ENCODE measurements around the gene C1QTNF8. TPM values are rescaled to one million over a fixed set of nuclear protein-coding genes. Genes with fewer than 3 reads are reported as not detected.

C1QTNF8 gene
- total and polyA plus RNA-seq, 2 of the 13 experiments (the other 11 are each of a cell fraction or from before 2014, with no cell fraction given) = 0.09 TPM; not detected in 1

DNA sequence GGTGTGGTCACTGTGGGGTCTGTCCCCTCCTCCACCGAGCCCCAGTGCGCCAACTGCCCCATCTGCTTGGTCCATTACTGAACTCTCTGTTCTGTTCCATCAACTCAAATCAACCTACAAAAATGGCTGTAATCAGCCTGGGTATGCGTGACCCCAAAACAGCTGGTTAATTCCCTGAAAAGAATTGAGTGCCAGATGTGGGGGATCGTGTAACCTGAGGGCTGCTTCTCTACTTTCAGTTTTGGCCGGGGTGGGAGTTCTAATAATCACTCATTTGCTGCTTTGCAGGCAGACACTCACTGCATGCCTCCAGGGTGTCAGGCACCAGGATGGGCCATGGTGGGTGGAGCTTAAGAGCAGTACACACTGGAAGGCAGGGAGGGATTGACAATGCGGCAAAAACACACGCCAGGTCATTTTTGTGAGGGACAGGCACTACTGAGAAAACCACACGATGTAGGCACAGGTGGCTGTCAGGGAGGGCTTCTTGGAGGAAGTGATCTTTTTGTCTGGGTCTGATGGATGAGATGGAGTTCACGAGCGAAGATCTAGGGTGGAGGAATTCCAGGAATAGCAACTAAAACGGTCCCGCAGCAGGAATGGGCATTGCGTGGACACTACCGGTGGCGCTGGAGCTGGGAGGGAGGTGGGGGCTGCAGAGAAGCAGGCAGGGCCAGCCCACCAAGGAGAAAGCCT is 53.8 kb downstream of the C1QTNF8 start (continued):
- TF ChIP-seq, protein P1, sequence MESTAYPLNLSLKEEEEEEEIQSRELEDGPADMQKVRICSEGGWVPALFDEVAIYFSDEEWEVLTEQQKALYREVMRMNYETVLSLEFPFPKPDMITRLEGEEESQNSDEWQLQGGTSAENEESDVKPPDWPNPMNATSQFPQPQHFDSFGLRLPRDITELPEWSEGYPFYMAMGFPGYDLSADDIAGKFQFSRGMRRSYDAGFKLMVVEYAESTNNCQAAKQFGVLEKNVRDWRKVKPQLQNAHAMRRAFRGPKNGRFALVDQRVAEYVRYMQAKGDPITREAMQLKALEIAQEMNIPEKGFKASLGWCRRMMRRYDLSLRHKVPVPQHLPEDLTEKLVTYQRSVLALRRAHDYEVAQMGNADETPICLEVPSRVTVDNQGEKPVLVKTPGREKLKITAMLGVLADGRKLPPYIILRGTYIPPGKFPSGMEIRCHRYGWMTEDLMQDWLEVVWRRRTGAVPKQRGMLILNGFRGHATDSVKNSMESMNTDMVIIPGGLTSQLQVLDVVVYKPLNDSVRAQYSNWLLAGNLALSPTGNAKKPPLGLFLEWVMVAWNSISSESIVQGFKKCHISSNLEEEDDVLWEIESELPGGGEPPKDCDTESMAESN (CRISPR knock-in tag; conservative IDR thresholded peaks at IDR 0.05) = no peak
- TF ChIP-seq RAD51 (IDR thresholded peaks at IDR 0.05; ENCODE audit: borderline replicate concordance) (no peak), ZNF713 (CRISPR knock-in tag; IDR thresholded peaks at IDR 0.05) (no peak), ZIK1 (CRISPR knock-in tag; IDR thresholded peaks at IDR 0.05; ENCODE audit: borderline replicate concordance, low read depth) (no peak)

DNA sequence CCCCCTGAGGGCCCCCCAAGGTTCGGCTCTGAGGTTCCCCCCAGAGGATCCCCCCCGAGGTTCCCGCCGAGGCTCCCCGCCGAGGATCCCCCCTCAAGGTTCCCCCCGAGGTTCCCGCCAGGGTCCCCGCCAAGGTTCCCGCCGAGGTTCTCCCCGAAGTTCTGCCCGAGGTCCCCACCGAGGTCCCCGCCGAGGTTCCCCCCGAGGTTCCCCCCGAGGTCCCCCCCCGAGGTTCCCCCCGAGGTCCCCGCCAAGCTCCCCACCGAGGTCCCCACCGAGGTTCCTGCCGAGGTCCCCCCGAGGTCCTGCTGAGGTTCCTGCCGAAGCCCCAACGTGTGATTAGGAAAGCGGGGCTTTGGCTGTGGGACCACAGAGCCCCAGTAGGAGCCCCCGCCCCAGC is 55.7 kb downstream of the C1QTNF8 start:
- WGBS (ENCODE audit: low lambda C conversion rate) = 0% methylated on average over 1 of the region's 29 CpGs
- Histone ChIP-seq H3K36me3 (replicated peaks in 1 of 2; ENCODE audit: control insufficient read depth in 1 of 2, insufficient read depth in 2 of 2, low read length in 2 of 2) (no peaks in the 10 kb centered on the region), H3K27ac (ENCODE audit: extremely low read length, insufficient read depth, low read length) (no peak overlapping the region), H3K27me3 (ENCODE audit: control insufficient read depth in 1 of 2, insufficient read depth in 2 of 2, low read length in 2 of 2) (peaks cover 13 to 61% of the 10 kb centered on the region in 2 experiments), H3K79me2 (ENCODE audit: insufficient read depth, low read length) (no peaks in the 10 kb centered on the region), H4K20me1 (ENCODE audit: insufficient read depth, low read length) (no peaks in the 10 kb centered on the region), H2AFZ (ENCODE audit: low read length) (no peak overlapping the region), H3K4me3 (replicated peaks in 1 of 3; ENCODE audit: insufficient read depth in 1 of 3, low read depth in 2 of 3, low read length in 3 of 3) (no peak overlapping the region), H3K9me3 (ENCODE audit: low read length) (no peaks in the 10 kb centered on the region), H3K9ac (ENCODE audit: insufficient read depth, low read depth, low read length) (no peak overlapping the region), H3K4me1 (ENCODE audit: insufficient read depth, low read length) (no peaks in the 10 kb centered on the region), H3K4me2 (ENCODE audit: low read depth, low read length) (no peak overlapping the region)
- ChIA-PET CTCF (ENCODE audit: low intra/inter-chr PET ratio, low total read pairs) (no interaction called here), POLR2A (no interaction called here)
- BruUV-seq (replicated peaks) = no TSS peak
- intact Hi-C loops (cut with micrococcal nuclease; ENCODE audit: unreplicated experiment) (no loop called here), in situ Hi-C loops (cut with HindIII; ENCODE audit: extremely low pct_ligation_motif_present, low pct_unique_long_range_greater_than_20kb) (no loop called here)
- no peak for DNase-seq (ENCODE audit: low spot score)
- no peak for FAIRE-seq
- ATAC-seq = no peak
- TF ChIP-seq, protein P2, sequence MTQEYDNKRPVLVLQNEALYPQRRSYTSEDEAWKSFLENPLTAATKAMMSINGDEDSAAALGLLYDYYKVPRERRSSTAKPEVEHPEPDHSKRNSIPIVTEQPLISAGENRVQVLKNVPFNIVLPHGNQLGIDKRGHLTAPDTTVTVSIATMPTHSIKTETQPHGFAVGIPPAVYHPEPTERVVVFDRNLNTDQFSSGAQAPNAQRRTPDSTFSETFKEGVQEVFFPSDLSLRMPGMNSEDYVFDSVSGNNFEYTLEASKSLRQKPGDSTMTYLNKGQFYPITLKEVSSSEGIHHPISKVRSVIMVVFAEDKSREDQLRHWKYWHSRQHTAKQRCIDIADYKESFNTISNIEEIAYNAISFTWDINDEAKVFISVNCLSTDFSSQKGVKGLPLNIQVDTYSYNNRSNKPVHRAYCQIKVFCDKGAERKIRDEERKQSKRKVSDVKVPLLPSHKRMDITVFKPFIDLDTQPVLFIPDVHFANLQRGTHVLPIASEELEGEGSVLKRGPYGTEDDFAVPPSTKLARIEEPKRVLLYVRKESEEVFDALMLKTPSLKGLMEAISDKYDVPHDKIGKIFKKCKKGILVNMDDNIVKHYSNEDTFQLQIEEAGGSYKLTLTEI (CRISPR knock-in tag; conservative IDR thresholded peaks at IDR 0.05) = no peak
- TF ChIP-seq TP53 (CRISPR knock-in tag; conservative IDR thresholded peaks at IDR 0.05) (no peak), NFE2L2 (IDR thresholded peaks at IDR 0.05; ENCODE audit: low read length) (no peak), TCF7 (IDR thresholded peaks at IDR 0.05; ENCODE audit: low read depth) (no peak), ZNF205 (CRISPR knock-in tag; IDR thresholded peaks at IDR 0.05) (no peak), ZSCAN30 (CRISPR knock-in tag; IDR thresholded peaks at IDR 0.05) (no peak), DPF2 (CRISPR knock-in tag; IDR thresholded peaks at IDR 0.05; ENCODE audit: borderline replicate concordance, low read depth) (no peak), POLR2A (IDR thresholded peaks at IDR 0.05; ENCODE audit: insufficient read depth in 1 of 2, low read depth in 2 of 2, low read length in 2 of 2) (no peak), GTF2F1 (IDR thresholded peaks at IDR 0.05; ENCODE audit: low read length) (no peak), NFKBIZ (CRISPR knock-in tag; IDR thresholded peaks at IDR 0.05) (no peak), KDM6A (CRISPR knock-in tag; IDR thresholded peaks at IDR 0.05; ENCODE audit: low read depth) (no peak)
- TF ChIP-seq, protein P3, sequence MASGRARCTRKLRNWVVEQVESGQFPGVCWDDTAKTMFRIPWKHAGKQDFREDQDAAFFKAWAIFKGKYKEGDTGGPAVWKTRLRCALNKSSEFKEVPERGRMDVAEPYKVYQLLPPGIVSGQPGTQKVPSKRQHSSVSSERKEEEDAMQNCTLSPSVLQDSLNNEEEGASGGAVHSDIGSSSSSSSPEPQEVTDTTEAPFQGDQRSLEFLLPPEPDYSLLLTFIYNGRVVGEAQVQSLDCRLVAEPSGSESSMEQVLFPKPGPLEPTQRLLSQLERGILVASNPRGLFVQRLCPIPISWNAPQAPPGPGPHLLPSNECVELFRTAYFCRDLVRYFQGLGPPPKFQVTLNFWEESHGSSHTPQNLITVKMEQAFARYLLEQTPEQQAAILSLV (CRISPR knock-in tag; IDR thresholded peaks at IDR 0.05; ENCODE audit: borderline replicate concordance) = no peak
- TF ChIP-seq, protein P4, sequence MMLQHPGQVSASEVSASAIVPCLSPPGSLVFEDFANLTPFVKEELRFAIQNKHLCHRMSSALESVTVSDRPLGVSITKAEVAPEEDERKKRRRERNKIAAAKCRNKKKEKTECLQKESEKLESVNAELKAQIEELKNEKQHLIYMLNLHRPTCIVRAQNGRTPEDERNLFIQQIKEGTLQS (CRISPR knock-in tag; IDR thresholded peaks at IDR 0.05) = no peak
- TF ChIP-seq, protein P5, sequence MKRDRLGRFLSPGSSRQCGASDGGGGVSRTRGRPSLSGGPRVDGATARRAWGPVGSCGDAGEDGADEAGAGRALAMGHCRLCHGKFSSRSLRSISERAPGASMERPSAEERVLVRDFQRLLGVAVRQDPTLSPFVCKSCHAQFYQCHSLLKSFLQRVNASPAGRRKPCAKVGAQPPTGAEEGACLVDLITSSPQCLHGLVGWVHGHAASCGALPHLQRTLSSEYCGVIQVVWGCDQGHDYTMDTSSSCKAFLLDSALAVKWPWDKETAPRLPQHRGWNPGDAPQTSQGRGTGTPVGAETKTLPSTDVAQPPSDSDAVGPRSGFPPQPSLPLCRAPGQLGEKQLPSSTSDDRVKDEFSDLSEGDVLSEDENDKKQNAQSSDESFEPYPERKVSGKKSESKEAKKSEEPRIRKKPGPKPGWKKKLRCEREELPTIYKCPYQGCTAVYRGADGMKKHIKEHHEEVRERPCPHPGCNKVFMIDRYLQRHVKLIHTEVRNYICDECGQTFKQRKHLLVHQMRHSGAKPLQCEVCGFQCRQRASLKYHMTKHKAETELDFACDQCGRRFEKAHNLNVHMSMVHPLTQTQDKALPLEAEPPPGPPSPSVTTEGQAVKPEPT (CRISPR knock-in tag; IDR thresholded peaks at IDR 0.05; ENCODE audit: low read depth) = no peak
